ENCODE measurements around the gene TBC1D3I.
"Not testable (repeated sequence)": the region's sequence is repeated elsewhere in the genome, so short reads cannot be mapped to it uniquely, and the experiment has no call there.

GRCh38 chr17:36222967-36223366 lies 41.4 kb downstream of the TBC1D3I start:
- not testable (repeated sequence) for TF ChIP-seq POLR2AphosphoS5 (IDR thresholded peaks at IDR 0.05; ENCODE audit: low read depth); CTCF (IDR thresholded peaks at IDR 0.05; ENCODE audit: insufficient read depth, low read length); REST (IDR thresholded peaks at IDR 0.05; ENCODE audit: insufficient replicate concordance, low read depth); GABPA (IDR thresholded peaks at IDR 0.05; ENCODE audit: low read depth); SPI1 (IDR thresholded peaks at IDR 0.05; ENCODE audit: borderline replicate concordance, low read depth)

Measured in HL-60 (cell line).